ENCODE data around the gene HDAC9.

The HDAC9 gene

DNA sequence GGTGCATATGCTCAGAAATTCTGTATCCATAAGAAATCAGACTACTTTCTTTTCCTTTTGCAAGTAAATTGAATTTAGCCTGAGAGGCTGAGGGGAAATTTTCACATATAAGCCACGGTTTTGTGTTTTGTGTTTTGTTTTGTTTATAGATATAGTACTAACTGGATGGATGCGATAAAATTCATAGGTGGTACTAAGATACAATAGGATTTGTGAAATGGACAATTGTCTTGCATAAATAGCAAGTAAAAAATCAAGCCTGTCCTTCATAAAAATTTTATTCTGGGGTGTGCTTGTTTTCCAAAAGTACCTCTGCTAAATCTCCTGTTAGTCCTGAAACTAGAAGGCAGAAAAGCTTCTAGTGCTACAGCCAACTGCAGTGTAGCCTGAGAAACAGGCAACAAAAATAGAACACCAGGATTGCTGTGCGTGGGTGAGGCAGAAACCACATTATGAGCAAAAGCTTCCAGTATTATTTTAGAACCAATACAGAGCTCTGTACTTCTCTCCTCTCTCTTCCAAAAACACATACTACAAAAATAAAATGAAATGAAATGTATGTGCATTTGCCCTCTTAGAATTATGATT is 634 bp upstream of the HDAC9 start:
- peak; percentile 78 for DNase-seq

DNA sequence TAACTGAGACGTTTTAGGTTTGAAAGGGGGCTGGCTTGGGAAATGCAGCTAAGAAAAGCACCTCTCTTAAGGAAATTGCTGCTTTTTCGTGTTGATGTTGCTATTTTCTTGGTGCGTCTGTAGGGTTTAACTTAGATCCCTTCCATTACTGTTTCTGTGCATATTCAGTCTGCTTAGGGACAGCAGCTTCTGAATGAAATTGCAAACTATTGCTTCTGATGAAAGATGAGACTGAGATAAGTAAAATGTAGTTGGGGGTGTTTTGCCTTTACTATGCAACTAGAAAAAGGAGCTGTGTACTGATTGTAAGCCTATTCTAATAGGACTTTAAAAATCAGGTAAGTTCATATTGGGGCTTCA is 772 bp downstream of the HDAC9 start:
- no peak for DNase-seq

DNA sequence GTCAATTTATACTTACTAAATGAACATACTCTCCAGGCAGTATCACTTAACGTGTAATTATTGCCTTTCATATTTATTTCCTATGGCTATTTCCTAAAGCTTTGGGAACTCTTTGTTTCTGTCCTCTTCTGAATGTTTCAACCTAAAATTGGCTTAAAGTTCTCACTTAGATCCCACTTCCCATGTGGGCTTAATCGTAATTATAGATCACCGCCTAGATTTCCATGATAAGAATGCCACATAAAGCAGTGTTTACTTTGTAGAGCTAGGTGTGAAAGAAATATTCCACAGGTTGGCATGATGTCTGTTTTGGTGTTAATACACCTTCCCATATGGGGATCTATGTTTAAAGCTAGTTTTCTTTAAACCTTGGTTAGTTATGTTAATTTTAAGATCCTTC is 1.5 kb downstream of the HDAC9 start:
- DNase-seq, result no peak

DNA sequence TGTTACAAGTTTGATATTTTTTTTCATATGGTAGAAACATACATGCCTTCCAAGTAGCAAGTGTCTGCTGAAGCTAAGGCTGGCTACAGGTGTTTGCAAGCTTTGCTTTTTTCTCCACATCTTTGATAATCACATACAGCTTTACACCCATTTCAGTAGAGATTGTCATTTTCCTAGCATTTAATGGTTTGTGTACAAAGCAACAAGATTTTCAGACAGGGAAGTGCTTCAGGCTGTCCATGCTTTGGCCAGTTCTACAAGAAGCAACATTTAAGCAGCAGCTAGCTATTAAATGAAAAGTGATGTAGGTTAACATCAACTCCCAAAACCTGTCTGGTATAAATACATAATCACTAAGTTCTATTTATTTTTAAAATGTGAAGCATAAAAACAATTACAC is 2.3 kb downstream of the HDAC9 start:
- DNase-seq, result no peak

DNA sequence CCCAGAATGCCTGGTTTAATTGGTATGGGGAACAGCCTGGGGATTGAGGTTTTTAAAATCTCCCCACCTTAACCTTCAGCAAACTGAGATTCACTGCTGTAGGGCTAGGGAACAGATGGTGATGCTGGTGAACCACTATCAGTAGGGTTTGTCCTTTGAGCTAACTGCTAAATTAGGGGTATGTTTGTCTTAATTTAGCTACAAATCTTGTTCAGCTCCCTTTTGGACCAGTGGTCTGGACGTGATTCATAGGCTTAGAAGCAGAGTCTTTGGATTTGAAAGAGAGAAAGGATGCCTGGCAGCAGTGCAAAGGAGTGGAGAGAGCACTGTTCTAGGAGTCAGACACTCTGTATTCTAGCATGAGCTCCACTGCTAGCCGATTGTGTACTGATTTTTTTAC is 2.8 kb downstream of the HDAC9 start:
- no peak for DNase-seq

DNA sequence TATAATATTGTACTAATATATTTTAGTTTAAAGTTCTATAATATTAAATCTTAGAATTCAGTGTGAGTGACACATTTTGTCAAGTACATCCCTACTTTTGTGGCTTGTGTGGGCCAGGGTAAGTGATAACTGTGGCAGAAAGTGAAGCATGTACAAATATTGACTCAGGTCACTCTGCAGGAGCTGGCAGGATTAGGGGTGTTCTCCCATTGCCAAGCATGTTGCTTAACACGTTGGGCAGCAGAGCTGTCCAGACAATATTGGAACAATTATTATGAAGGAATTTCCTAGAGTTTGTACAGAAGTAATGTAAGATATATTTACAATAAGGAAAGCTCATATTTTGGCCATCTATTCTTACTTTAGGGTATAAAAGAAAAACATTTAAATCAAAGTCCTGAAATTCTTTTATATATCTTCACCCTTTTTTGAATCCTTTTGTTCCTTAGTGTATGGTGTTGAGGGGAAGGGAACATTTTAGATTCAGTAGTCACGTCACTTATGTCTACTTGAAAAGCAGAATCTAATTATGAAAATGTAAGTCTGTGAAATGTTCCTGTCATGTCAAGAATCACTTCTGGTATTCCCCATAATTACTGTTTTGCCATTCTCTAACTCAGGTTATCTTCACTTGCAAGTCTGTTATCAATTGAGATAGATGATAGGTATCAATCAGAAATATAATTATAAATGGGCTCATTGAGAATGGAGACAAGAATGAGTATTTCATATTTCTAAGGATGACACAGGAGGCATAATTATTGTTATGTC is 4.0 kb downstream of the HDAC9 start:
- DNase-seq, result no peak

DNA sequence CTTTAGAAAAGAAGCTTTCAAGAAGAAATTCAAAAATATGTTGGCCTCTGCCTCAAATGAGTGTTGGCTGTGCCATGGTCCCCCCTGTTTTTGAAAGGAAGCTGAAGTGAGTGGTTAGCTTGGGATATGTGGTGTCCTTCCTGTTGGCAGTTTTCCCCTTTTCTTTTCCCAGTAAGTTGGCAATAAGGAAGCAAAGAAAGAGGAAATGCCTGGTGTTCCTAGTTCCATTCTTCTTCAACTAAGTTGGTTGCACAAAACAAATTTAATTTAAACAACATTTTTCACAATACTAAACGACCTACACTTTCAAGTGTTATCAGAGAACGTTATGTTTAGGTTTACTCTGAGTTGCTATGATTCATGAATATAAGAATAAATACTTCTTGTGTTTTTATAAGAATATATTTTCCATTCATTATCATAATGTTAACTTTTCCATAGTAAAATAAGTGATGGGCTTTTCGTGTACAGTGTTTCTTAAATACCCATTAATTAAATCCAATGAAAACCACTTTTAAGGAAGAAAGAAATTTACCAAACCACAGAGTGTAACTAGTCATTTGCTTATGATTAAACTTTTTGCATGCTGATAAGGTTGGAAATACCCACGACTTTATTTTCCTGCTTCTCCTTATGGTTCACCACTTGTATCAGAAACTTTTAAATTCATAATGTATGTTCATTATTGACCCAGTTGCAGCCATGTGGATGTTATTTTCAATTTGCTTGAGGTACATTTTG is 7.7 kb downstream of the HDAC9 start:
- peak; percentile 48 for DNase-seq

DNA sequence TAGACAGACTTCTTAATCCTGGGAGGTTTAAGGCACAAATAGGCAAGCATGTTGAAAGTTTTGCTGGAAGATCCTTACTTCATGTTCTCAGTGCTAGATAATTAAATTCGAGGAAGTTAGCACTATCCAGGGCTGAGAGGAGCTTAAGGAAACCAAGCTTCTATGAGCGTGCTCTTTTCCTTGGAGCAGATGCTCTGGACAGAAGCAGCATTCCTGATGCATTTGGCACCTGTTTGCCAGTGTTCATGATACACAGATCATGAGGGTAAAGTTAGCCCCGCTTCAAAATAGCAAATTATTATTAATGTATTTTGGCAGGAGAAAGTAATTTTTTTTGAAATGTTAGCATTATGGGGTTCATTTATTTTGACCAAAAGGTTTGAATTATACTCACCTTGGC is 9.4 kb downstream of the HDAC9 start:
- no peak for DNase-seq

DNA sequence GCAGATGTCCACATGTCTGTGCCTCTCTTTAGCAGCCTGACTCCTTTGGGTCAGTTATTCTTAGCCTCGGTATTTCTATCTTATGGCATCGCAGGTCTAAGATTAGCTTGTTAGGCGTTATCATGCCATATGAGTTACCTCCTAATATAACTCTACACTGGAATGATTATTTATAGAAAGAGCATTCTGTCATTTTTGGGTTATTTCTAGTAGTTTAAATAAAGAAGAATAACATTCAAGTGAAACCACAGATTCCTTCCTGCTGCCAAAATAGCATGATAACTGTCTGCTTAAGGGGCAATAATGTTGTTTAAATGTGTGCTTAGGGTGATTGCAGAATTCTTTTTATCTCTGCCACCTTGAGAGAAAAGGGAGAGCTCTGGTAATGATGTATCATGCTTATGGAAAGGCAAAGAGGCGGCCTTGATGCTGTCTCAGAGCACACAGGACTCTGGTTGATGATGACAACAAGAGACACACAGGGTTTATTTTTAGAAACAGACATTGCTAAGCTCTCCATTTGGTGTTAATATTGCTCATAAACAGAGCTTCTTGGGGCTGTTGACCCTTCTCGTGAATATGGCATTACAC is 10.4 kb downstream of the HDAC9 start:
- no peak for DNase-seq

DNA sequence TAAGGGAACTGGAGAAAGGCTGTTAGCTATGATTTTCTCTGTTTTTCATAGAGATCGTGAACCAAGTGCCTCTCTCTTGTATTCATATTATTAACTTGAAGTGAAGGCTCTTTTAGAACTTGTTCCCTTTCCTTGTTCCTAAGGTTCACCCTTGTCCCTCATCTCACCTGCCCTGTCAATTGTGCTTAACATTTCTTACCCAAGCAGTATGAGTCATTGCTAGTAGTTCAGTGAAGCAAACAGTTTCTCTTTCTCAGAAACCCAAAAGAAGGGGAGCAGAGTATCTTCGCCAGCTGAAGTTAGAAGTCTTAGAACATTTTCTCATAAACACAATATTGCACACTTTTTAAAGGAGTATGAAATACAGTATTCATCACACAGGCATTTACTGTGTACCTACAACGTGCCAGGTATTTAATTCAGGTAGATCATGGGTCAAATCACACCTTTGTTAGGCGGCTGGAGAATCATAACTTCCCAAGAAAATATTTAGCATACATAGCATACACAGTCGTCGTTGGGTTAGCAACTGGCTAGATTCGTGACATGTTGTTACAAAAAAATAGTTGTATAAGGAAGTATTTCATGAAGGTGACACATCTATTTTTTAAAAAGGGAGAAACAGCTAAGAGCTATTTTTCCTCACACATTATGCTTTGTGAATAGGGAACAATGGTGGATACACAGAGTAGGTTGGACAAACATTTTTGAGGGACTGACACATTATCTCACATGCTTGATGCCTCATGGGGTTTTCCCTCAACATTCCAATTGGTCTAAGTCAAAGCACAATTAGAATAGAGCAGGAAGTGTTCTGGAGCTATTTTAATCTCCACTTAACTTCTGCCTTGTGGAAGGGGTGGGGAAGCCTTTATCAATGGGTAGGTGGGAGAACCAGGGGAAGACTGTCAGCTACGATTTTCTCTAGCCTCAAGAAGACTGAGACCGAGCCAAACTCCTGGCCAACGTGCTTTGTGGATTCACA is 13.2 kb downstream of the HDAC9 start:
- DNase-seq, result no peak

DNA sequence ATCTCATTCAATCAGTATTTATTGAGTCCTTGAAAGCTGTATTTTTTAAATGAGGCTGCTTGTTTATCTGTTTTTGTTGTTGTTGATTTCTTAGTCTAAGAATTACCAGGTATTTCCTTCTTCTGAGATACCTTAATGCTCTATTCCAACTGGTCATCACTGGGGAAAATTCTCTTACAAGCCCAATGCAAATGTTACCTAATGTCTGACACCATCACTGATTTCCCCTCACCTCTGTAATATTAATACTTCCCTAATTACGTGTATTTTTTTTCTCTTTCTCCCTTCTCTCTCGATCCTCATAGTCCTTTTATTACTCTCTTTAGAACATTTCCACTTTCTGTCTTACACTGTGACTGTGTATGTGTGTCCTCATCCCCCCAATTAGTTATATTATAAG is 13.9 kb downstream of the HDAC9 start:
- DNase-seq, result no peak

DNA sequence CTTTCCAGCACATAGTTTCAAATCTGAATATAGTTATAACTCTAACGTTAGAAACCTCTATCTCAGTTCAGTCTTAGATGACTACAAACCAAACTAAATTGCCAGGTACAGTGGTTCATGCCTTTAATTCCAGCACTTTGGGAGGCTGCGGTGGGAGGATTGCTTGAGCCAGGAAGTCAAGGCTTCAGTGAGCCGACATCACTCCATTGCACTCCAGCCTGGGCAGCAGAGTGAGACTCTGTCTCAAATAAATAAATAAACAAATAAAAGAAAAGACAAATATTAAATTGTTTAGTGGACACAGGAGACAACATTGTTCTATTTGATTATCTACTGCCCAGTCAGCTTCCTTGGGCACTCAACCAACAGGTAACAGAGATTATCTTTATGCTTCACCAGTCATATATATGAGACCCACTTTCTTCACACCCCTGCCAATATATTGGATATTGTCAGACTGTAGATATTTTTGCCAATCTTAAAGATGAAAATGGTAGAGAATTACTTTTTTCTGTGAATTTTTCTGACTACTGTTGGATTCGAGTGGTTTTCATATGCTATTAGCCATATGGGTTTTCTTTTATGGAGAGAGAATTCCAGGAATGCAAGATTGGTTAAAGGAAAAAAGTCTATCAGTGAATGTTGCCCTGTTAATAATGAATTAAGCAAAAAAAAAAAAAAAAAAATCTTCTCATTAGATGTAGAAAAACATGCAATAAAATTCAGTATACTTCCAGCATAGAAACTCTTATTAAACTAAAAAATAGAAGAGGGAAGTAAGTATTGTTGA is 16.0 kb downstream of the HDAC9 start:
- no peak for DNase-seq

DNA sequence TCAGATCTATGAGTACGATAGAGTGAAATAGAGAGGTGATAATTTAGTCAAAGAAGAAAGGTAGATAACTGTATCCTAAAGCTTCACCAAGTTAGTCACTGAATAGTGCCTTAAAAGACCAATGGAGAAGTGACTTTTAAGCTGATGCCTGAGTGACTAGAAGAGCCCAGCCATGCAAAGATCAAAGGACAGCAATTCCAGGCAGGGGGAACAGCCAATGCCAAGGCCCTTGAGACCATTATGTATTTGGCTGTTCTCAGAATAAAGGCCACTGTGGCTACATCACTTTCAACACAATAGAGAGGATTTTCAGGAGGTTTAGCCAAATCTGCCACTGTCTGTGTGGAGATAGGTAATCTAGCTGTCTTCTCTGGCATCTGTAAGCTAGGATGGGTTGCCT is 17.8 kb downstream of the HDAC9 start:
- no peak for DNase-seq

DNA sequence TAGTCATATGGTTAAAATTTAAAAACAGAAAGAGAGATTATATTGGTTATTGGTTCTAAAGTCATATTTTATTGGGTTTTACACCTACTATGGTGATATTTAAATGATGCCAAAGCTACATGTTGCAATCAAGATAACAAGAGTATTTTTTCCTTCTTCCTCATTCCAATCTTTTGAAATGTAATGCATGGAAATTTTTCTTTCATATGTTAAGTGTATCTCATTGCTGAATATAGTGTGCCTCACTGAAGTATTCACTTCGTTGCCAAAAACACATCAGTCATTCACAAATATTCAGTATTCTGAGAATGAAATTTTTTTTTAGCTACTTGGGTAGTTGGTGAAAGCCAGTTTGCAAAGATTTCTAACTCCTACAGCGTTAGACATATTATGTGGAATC is 19.5 kb downstream of the HDAC9 start:
- DNase-seq, result no peak

DNA sequence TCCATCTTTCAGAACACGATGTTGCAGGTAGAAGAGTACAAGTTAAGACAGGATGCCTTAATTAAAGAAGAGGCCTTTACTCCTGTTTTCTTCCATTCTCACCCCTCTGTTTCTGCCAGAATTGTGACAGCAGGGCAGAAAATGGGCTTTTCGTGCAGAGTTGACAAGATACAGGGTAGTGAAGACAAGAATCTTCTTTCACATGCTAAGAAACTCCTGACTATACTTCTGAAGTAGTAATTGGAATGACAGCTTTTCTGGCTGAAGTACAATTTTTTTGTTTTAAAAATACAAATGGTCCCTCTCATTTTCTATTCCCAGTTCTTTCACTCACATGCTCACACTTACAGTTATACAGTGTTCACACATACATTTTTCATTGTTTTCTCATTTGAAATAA is 22.1 kb downstream of the HDAC9 start:
- DNase-seq, result no peak

DNA sequence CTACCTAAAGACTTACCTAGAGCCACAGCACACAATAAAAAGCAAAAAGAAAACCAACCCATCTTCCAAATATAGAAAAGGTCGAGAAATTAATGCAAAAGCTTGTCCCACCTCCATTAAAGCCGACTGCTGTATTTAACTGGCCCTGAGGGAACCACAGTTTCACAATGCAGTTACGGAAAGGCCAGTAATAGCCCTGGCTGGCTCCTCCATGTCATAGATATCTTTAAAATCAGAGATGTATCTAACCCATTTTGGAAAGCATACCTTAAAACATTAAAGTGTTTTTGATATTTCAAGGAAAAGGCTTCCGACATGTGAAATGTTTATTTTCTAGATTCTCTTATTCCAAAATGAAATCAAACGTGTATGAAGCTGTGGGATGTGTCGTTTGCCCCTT is 23.0 kb downstream of the HDAC9 start:
- no peak for DNase-seq

DNA sequence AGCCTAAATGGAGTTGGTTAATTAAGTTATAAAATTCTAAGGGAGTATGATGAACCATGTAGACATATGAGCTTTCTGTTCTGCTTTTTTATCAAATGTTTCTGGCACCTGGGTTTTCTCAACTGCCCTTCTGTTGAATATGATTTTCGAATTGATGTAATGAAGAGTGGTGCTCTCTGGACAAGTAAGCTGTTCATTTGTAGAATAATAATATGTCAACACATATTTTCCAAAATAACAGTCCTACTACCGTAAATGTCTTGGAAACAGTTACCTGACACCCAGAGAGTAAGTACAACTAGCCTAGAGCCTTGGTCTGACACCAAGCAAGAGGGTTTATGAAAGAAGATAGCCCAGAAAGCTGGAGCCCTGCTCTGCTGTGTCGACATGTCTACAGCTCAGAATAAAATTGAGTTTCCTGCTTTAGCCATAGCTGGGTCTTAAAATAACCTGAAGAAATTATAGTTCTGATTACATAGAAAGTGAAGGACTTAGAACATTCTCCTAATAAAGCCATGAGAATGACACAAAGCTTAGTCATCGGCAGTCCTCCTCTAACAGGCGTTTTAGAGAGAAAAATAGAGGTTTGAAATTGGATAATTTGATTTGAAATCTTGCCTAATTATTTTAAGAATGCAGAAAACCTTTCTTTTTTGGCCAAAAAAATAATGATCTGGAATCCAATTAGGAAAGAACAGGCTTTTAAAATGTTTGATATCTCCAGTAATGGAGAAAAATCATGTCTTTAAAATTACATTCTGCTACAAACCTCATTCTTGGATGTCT is 25.1 kb downstream of the HDAC9 start:
- DNase-seq, result peak; percentile 30

DNA sequence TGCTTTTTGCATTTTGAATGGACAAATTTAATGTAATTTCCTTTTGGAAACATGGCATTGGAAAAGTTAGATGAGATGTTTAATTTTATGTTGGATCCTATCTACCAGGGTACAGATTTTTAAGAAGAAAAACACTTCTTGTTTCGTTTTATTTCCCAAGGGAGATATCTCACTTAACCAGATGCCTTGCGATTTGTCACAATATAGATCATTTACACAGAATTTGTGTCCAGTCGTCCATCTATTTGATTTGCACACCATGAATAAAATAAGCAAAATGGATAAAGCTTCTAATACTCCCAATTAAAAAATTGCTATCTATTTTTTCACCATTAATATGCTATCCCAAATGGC is 25.7 kb downstream of the HDAC9 start:
- no peak for DNase-seq

DNA sequence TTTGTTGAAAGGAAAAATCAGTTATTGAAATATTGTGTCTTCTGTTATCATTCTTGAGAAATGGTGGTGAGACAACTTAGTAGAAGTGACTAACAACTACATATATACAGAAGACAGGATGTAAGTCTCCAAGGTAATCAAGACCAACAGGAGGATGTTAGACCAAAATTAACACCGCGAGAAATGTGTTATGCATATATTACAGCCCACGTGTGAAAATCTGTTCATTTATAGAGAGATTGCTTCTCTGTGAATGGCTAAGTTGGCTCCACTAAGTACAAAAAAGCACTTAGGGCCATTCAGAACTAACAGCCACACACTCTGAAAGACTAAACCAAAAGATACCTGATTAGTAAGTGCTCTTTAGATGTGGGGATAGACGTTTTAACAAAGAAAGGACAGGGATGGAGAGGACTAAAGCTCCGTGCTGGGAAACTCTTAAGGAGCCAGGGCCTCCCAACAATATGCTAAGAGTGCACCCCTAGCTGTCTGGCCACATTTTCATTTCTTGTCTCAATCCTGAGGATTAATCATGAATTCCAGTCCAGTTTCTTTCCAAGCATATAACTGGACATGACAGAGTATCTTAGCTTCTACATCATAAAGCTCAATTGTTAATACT is 26.5 kb downstream of the HDAC9 start:
- DNase-seq, result no peak

DNA sequence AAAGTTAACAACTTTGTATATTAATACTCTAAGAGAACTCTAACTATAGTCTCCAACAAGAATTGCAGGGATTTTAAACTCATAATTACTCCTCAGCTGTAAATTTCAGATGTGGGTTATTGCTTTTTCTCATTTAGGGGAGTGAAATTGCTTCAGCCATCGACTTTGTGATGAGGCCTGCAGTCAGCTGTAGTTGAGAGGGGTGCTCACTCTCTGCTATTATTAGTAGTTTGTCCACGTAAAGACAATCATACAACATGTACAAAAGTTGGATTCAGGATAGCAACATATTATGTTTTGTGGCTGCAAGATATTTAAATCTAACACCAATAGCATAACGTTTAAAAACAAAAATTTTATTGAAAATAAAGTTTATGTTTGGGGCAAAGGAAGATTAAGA is 28.7 kb downstream of the HDAC9 start:
- no peak for DNase-seq

Data from MV-4-11 (cell line).